H1 (cell line): Measurements from ENCODE around the gene WDR5. TPM values are rescaled to one million over a fixed set of nuclear protein-coding genes. Genes with fewer than 3 reads are reported as not detected.

ENCODE experiments used
- polyA plus RNA-seq, 7 experiments: library from polyadenylated mRNA; depleted of rRNA in 3 of 7; stranded (reverse) in 5 of 7; unstranded in 2 of 7; fragments of >200 nt in 5 of 7; fragments of 200-250 nt in 2 of 7; gene quantifications; 1 replicate in 5 of 7; 2 replicates in 1 of 7; 4 replicates in 1 of 7; pipeline versions ENCODE4 v1.2.1 to v1.2.3, GENCODE V29; 2011 to 2013; ENCODE audit warnings: missing spikeins in 2 of 7, mixed read lengths in 2 of 7
- small RNA-seq: library from polyadenylated mRNA; stranded (forward); fragments of <200 nt; extraction: miRNeasy Mini kit (QIAGEN cat#:217004); gene quantifications from one replicate; pipeline ENCODE3, GENCODE V24; 2013; ENCODE audit not compliant: insufficient read depth
- total RNA-seq: library from RNA; stranded (reverse); fragmentation: NEBNext Ultra II Directional; extraction: Animal tissue kit (Norgen Biotek cat#: 25700); gene quantifications from 2 replicates; pipeline ENCODE4 v1.2.1, GENCODE V29; 2021

WDR5 gene
- total and polyA plus RNA-seq, 2 of the 8 experiments (the other 6 are each of a cell fraction or from before 2014, with no cell fraction given), result 38.4 to 68.1 TPM

Small RNAs within 50 kb of the gene (small RNA-seq; reads per million reads assigned to genes)
- 4.3 reads per million, percentile 55 among the genes with 10 or more reads in this experiment for gene RNU6ATAC

Other genes with a start within 250 kb of the WDR5 start
- gene VAV2, start 143.8 kb upstream of the WDR5 start, total RNA-seq, result 34.6 and 37.6 TPM in 2 replicates
- gene VAV2, start 143.8 kb upstream of the WDR5 start, polyA plus RNA-seq (2011; rRNA removed), result 13.6 and 17.6 TPM in 2 replicates
- gene BRD3OS, start 110.6 kb upstream of the WDR5 start, total RNA-seq, result 17.2 and 20.2 TPM in 2 replicates
- 12.7 and 13.6 TPM in 2 replicates for gene BRD3OS, start 110.6 kb upstream of the WDR5 start, polyA plus RNA-seq (2011; rRNA removed)
- 82.7 and 87.8 TPM in 2 replicates for gene BRD3, start 68.1 kb upstream of the WDR5 start, total RNA-seq
- 31.0 and 38.4 TPM in 2 replicates for gene BRD3, start 68.1 kb upstream of the WDR5 start, polyA plus RNA-seq (2011; rRNA removed)
- gene RNU6ATAC, start 28.5 kb downstream of the WDR5 start, total RNA-seq, result 159 and 179 TPM in 2 replicates
- gene RNU6ATAC, start 28.5 kb downstream of the WDR5 start, polyA plus RNA-seq (2011; rRNA removed), result not detected in 2 replicates
- 28.1 and 29.4 TPM in 2 replicates for gene RXRA, start 190.4 kb downstream of the WDR5 start, total RNA-seq
- gene RXRA, start 190.4 kb downstream of the WDR5 start, polyA plus RNA-seq (2011; rRNA removed), result 9.8 and 21.0 TPM in 2 replicates